MG63 (cell line): ENCODE measurements around the gene KLHL26. TPM values are rescaled to one million over a fixed set of nuclear protein-coding genes. Genes with fewer than 3 reads are reported as not detected.
"Not testable (repeated sequence)": the region's sequence is repeated elsewhere in the genome, so short reads cannot be mapped to it uniquely, and the experiment has no call there.

Source experiments
- DNase-seq: peaks from one replicate; pipeline ENCODE4 v3.0.0-alpha.2; 2020
- H3K27me3 ChIP-seq: fragments of 250-450 bp; sonication (Bioruptor Pico); 2 replicates; pipeline ENCODE4 v1.5.1; 2020; ENCODE audit warnings: mild to moderate bottlenecking, moderate library complexity
- H3K36me3 ChIP-seq: fragments of 250-450 bp; sonication (Bioruptor Pico); 2 replicates; pipeline ENCODE4 v1.5.1; 2020; ENCODE audit warnings: mild to moderate bottlenecking, moderate library complexity
- H3K4me3 ChIP-seq: fragments of 250-450 bp; sonication (Bioruptor Pico); 2 replicates; pipeline ENCODE4 v1.5.1; 2020; ENCODE audit warnings: mild to moderate bottlenecking, moderate library complexity
- H3K9me3 ChIP-seq: fragments of 250-450 bp; sonication (Bioruptor Pico); 2 replicates; pipeline ENCODE4 v1.5.1; 2020; ENCODE audit warnings: mild to moderate bottlenecking, moderate library complexity
- total RNA-seq: library from RNA; depleted of rRNA; stranded (reverse); fragments of >200 nt; shearing (Covaris generic); gene quantifications from 2 replicates; pipeline ENCODE4 v1.2.3, GENCODE V29; 2014; ENCODE audit warnings: low replicate concordance

KLHL26 gene
- total RNA-seq, 1 experiment from 2014 or later = 8.6 TPM

DNA sequence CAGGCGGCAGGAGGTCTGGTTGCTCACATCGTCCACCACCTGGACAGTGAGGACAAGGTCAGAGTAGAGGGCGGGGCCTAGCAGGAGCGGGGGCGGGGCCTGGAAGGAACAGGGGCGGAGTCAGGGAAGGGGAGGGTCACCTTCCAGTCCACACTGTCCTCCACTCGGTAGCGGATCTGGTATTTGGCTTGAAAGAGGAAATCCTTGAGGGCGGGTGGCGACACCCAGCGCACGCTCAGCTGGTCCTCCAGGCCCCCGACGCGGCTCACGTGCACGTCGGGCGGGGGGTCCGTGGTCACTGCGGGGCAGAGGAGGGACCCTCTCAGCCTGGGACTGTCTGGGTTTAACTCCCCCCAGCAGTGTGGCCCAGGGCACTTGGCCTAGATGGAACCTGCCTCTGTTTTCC, 40.1 kb upstream of the KLHL26 start:
- no peaks in the 10 kb centered on the region for H3K27me3 ChIP-seq
- peak; percentile 48 for DNase-seq
- peaks cover 5% of the 10 kb centered on the region; the same call in 1 of the 2 replicates for H3K36me3 ChIP-seq
- no peaks in the 10 kb centered on the region for H3K9me3 ChIP-seq
- no peak overlapping the region for H3K4me3 ChIP-seq

GRCh38 chr19:18597809-18598660, 38.8 kb upstream of the KLHL26 start:
- no peak for DNase-seq
- Histone ChIP-seq H3K4me3 (no peak overlapping the region), H3K9me3 (no peaks in the 10 kb centered on the region), H3K27me3 (no peaks in the 10 kb centered on the region), H3K36me3 (no peaks in the 10 kb centered on the region)

DNA sequence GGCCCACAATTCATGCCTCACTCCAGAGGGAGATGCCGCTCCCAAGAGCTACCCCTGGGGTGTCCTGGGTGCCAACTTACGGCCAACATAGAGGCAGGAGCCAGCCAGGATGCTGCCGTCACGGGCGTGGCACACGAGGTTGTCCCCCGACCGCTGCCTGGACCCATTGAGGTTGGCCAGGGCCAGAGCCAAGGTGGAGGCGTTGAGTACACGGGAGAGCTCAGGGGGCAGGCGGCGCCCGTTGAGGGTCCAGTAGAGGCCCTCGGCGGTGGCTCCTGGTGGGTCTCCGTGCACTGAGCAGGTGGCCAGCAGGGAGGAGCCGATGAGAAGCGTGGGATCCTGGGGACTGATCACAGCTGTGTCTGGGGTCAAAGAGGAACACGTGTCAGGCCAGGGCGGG, 37.3 kb upstream of the KLHL26 start:
- Histone ChIP-seq H3K36me3 (no peaks in the 10 kb centered on the region), H3K4me3 (no peak overlapping the region), H3K9me3 (no peaks in the 10 kb centered on the region), H3K27me3 (no peaks in the 10 kb centered on the region)
- no peak for DNase-seq

DNA sequence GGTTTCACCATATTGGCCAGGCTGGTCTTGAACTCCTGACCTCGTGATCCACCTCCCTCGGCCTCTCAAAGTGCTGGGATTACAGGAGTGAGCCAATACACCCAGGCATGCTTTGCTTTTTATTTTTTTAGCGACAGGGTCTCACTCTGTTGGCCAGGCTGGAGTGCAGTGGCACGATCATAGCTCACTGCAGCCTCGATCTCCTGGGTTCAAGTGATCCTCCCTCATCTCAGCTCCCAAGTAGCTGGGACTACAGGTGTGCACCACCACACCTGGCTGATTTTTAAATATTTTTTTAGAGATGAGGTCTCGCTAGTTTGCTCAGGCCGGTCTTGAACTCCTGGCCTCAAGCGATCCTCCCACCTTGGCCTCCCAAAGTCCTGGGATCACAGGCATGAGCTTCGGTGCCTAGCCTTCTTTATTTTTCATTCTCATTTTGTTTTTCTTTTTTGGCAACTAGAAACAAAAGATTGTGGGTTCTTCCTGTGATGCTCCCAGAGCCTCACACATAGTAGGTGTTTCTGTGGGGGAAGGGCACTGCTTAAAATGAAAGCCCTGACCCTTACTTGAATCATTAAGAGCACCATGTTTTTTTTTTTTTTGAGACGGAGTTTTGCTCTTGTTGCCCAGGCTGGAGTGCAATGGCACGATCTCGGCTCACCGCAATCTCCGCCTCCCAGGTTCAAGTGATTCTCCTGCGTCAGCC, 36.0 kb upstream of the KLHL26 start:
- not testable (repeated sequence) for DNase-seq, H3K4me3 ChIP-seq, H3K27me3 ChIP-seq, H3K9me3 ChIP-seq, H3K36me3 ChIP-seq

- H3K27me3 ChIP-seq = peaks cover 8% of the 10 kb centered on the region
- no peak overlapping the region for H3K4me3 ChIP-seq
- DNase-seq = no peak
- H3K9me3 ChIP-seq = no peaks in the 10 kb centered on the region
- H3K36me3 ChIP-seq = no peaks in the 10 kb centered on the region
Measured at GRCh38 chr19:18601875-18602274, 35.0 kb upstream of the KLHL26 start.

DNA sequence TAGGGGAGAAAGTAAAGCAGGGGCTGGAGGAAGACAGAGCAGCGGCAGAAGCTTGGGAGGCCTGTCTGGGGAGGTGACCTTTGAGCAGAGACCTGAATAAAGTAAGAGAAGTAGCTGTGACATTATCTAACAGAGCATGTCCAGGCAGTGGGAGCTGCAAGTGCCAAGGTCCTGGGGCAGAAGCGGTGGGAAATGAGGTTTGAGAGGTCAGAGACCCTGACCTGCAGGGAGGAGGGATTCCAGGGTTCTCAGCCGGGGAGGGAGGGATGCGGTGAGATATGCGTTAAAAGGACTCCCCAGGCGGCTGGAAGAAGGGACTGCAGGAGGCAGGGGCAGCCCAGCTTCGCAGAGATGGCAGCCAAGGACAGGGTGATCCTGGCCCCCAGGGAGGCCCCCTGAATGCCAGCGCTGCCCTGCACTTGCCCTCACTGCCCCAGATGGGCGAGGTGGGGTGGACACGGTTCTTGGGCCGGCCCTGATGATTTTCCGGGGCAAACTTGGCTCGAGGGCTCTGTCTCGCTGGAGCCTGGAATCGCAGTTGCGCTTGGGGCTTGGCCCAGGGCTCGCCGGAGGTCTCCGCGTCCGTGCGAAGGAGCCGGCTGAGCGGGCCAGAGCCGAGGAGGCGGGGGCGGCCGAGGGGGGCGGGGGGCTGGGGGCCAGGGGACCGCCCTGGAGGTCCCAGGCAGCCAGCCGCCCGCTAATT, 33.4 kb upstream of the KLHL26 start:
- Histone ChIP-seq H3K4me3 (no peak overlapping the region), H3K9me3 (no peaks in the 10 kb centered on the region), H3K36me3 (no peaks in the 10 kb centered on the region), H3K27me3 (peaks cover 20% of the 10 kb centered on the region)
- DNase-seq = no peak

DNA sequence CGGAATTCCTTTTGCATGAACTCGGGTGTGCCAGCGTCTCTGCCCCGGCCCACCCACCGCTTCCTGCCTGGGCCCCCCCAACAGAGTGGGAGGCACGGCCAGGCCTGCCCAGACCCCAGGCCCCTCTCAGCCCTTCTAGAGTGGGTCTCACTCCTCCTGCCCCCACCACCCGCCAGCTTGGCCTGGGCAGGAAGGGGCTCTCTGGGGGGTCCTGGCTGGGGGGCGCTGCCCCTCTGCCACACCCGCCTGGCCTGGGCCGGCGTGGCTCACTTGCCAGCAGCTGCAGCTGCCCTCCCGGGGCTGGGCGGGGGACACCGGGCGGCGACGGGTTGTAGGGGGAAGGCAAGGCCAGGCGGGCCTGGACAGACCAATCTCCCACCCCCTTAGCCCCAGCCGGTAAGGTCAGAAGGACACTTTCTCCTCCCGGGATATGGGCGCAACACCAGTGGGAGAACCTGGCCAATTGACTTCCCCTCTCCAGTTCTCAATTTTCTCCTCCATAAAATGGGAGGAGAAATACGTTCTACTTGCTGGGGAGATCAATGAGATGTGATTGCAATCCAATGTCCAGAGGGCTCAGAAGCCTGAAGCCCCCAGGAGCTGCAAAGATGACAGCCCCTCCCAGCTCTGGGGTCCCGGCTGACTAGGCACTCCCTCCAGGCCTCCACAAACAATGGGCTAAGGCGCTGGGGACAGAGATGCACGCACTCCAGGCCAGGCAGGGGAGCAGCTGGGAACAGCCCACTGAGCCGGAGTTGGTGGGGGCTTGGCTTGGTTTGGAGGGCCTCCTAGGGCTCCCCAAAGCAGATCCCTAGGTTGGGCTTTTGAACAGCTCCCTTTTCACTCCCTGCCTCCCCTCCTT, 32.6 kb upstream of the KLHL26 start:
- DNase-seq = no peak
- no peaks in the 10 kb centered on the region for H3K9me3 ChIP-seq
- H3K36me3 ChIP-seq = no peaks in the 10 kb centered on the region
- peaks cover 20% of the 10 kb centered on the region for H3K27me3 ChIP-seq
- no peak overlapping the region for H3K4me3 ChIP-seq

DNA sequence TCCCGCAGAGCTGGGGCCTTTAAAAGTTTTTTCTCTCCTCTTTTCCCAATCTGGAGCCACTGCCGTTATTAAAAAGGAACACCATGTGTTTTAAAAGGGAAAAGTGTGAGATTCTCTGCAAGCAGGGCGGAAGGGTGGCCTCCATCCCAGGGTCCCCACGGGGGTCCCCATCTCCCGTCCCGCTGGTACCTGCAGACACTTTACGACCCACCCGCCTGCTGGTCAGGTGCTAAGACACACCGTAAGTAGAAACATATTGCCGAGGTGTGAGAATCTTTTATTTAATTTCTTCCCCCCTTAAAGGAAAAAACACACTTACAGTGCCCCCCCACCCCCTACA, 32.0 kb upstream of the KLHL26 start:
- Histone ChIP-seq H3K4me3 (no peak overlapping the region), H3K27me3 (peaks cover 23% of the 10 kb centered on the region), H3K9me3 (no peaks in the 10 kb centered on the region), H3K36me3 (no peaks in the 10 kb centered on the region)
- DNase-seq = no peak

GRCh38 chr19:18605196-18605545, 31.7 kb upstream of the KLHL26 start:
- no peak overlapping the region for H3K4me3 ChIP-seq
- no peak for DNase-seq
- no peaks in the 10 kb centered on the region for H3K36me3 ChIP-seq
- H3K9me3 ChIP-seq = no peaks in the 10 kb centered on the region
- H3K27me3 ChIP-seq = peaks cover 27% of the 10 kb centered on the region

GRCh38 chr19:18605546-18606280, 31.1 kb upstream of the KLHL26 start:
- H3K27me3 ChIP-seq = peaks cover 30% of the 10 kb centered on the region
- peak overlapping the region; percentile 22; the same call in 1 of the 2 replicates for H3K4me3 ChIP-seq
- H3K36me3 ChIP-seq = no peaks in the 10 kb centered on the region
- DNase-seq = no peak
- H3K9me3 ChIP-seq = no peaks in the 10 kb centered on the region

DNA sequence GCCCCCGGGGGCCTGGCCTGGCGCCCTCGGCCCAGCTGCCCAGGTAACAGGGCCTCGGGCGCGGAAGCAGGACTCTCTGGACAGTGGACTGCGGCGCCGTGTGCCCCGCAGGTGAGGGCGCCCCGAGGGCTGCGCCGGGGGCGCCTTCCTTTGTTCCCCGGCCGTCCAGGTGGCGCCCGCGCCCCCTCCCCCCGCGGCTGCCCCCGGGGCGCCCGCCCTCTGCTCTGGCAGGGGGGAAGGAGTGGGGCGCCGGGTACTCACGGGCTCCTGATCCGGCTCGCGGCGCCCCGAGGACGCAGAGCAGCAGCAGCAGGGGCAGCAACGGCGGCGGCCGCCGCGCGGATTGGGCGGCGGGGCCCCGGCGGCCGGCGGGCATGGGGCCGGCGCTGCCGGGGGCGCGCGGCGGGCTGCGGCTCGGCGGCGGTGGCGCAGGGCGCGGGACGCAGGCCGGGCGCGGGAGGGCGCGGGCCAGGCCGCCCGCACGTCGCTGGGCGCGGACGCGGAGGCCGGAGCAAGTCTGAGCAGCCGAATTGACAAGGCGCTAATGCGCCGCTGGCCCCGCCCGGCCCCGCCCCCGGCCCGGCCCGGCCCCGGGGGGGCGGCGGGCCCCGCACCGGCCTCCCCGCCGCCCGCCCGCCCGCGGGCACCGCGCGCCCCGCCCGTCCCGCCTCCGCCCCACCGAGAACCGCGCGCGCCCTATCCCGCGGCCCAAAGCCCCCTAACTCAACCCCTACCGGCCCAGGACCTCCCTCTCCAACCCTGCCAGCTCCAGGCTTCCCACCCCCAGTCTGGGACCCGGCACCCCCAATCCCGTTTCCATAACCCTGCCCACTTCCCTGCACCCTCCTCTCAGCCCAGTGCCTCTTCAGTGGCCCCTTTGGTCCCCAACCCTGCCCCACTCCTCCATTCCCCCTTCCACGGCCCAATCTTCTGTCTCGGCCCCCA, 30.3 kb upstream of the KLHL26 start, which contains the start of gene CRLF1:
CRLF1 (minus strand) TSS at position 519 of the 945 bp plus-strand sequence; CDS start at position 376, 143 bp downstream.
- Histone ChIP-seq H3K36me3 (no peaks in the 10 kb centered on the region), H3K4me3 (peak within 1 kb of the TSS; percentile 31), H3K9me3 (no peaks in the 10 kb centered on the region), H3K27me3 (peaks cover 36% of the 10 kb centered on the region)
- DNase-seq = no peak

GRCh38 chr19:18607226-18608101, 29.4 kb upstream of the KLHL26 start:
- Histone ChIP-seq H3K36me3 (no peaks in the 10 kb centered on the region), H3K9me3 (no peaks in the 10 kb centered on the region), H3K4me3 (peak overlapping the region; percentile 31), H3K27me3 (peaks cover 45% of the 10 kb centered on the region)
- no peak for DNase-seq

DNA sequence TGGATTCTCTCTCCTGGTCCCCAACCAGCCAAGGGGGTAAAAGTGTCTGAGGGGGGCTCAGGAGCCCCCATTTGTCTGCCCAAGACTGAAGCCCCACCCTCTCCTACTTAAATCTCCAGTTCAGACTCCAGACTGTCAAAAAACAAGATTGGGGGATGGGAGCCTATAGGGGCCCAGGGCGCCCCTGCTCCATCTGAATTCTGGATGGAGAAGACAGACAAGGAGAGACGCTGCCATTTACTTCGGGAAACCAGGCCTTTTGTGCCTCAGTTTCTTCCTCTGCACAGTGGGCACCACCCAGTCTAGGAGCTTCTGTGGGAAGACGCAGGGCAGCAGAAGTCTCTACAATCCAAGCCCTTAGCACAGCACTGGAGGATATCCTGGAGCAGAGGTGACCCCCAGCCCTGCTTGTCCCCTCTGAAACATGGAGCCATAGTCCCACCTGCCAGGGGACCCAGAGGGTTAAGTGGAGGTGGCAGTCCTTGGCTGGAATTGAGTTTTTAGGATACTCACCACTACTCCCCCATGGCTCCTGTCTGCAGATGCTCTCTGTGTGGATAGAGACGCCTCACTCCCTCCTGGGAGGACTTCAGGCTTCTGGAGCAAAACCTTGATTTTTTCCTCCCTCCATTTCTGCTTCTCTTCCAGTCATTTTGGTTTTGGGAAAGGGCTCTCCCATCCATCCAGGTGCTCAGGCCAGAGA, 28.6 kb upstream of the KLHL26 start:
- peaks cover 53% of the 10 kb centered on the region for H3K27me3 ChIP-seq
- no peaks in the 10 kb centered on the region for H3K9me3 ChIP-seq
- H3K36me3 ChIP-seq = no peaks in the 10 kb centered on the region
- DNase-seq = no peak
- no peak overlapping the region for H3K4me3 ChIP-seq
